CD4-positive, alpha-beta T cell (primary cell): Measurements from ENCODE around the gene KCNN3. TPM values are rescaled to one million over a fixed set of nuclear protein-coding genes. Genes with fewer than 3 reads are reported as not detected.

Experiments
- ATAC-seq: fragments of 200-7000 bp; cut with Tn5 transposase; one replicate; pipeline ENCODE4 v1.10.0; 2022; ENCODE audit warnings: mild to moderate bottlenecking; ENCODE audit not compliant: poor library complexity
- CTCF ChIA-PET: fragments of 350-600 bp; sonication (Branson Sonifier 250); formaldehyde crosslinking; loops from one replicate; lab custom pipeline; 2021; ENCODE audit warnings: antibody characterized with exemption, inconsistent platforms; lab: Charles Lee
- POLR2A ChIA-PET: fragments of 350-600 bp; sonication (Branson Sonifier 250); formaldehyde crosslinking; loops from one replicate; lab custom pipeline; 2021; ENCODE audit warnings: antibody characterized with exemption, inconsistent platforms; lab: Charles Lee
- DNase-seq, 14 experiments: peaks; one replicate each; pipeline ENCODE4 v3.0.0-alpha.2; 2013 to 2020; ENCODE audit warnings: mixed read lengths in 2 of 14
- H3K27ac ChIP-seq, 2 donors: one replicate each; pipeline versions ENCODE4 v1.5.1 to v1.7.0; 2013; ENCODE audit warnings: low read length in 2 of 2, low read depth in 1 of 2, mild to moderate bottlenecking in 1 of 2
- H3K27me3 ChIP-seq, 2 experiments: 1 replicate in 1 of 2; 2 replicates in 1 of 2; pipeline versions ENCODE4 v1.6.1 to v1.7.0; 2013; ENCODE audit warnings: low read length in 2 of 2, control low read depth in 1 of 2, mild to moderate bottlenecking in 1 of 2, moderate library complexity in 1 of 2; ENCODE audit not compliant: insufficient read depth in 2 of 2, control insufficient read depth in 1 of 2
- H3K36me3 ChIP-seq: one replicate; pipeline ENCODE4 v1.6.1; 2013; ENCODE audit warnings: low read length, control low read depth; ENCODE audit not compliant: insufficient read depth
- H3K4me1 ChIP-seq: one replicate; pipeline ENCODE4 v1.6.1; 2013; ENCODE audit warnings: low read length, control low read depth; ENCODE audit not compliant: insufficient read depth
- H3K4me3 ChIP-seq: one replicate; pipeline ENCODE4 v1.5.1; 2013; ENCODE audit warnings: mild to moderate bottlenecking, low read length, moderate library complexity
- H3K9me3 ChIP-seq, 2 experiments: 1 replicate in 1 of 2; 2 replicates in 1 of 2; pipeline versions ENCODE4 v1.6.1 to v1.7.0; 2013; ENCODE audit warnings: low read length in 2 of 2, mild to moderate bottlenecking in 2 of 2, control low read depth in 1 of 2, moderate library complexity in 1 of 2; ENCODE audit not compliant: control insufficient read depth in 1 of 2, insufficient read depth in 1 of 2
- H3K27ac Mint-ChIP-seq: one replicate; pipeline ENCODE4 v1.8.0; 2020; ENCODE audit warnings: mixed read lengths
- H3K27me3 Mint-ChIP-seq: one replicate; pipeline ENCODE4 v1.8.0; 2021; ENCODE audit warnings: mixed read lengths
- H3K36me3 Mint-ChIP-seq: one replicate; pipeline ENCODE4 v1.8.0; 2021; ENCODE audit warnings: low read depth, mixed read lengths
- H3K4me1 Mint-ChIP-seq: one replicate; pipeline ENCODE4 v1.8.0; 2021; ENCODE audit warnings: low read depth, mixed read lengths
- H3K4me3 Mint-ChIP-seq: one replicate; pipeline ENCODE4 v1.8.0; 2020; ENCODE audit warnings: mild to moderate bottlenecking, mixed read lengths
- H3K9me3 Mint-ChIP-seq: one replicate; pipeline ENCODE4 v1.8.0; 2020; ENCODE audit warnings: mixed read lengths
- CTCF ChIP-seq: fragments of 200-600 bp; IDR thresholded peaks from one replicate; pipeline ENCODE4 v1.8.0; 2022; ENCODE audit warnings: antibody characterized with exemption, mild to moderate bottlenecking
- intact Hi-C, 2 experiments: fragments of 100-400 bp; cut with DNase I in 1 of 2; cut with micrococcal nuclease in 1 of 2; formaldehyde crosslinking; loops; one replicate each; pipeline versions ENCODE4 v1.15.1 to v1.9.0; 2023 to 2025; cut with DNase I, micrococcal nuclease
- total RNA-seq, 174 experiments: library from RNA in 2 of 174; stranded (reverse) in 2 of 174; gene quantifications; one replicate each; pipeline ENCODE4 v1.2.3 and lab custom pipeline; 2021 to 2026

The KCNN3 gene
- total RNA-seq, 2 experiments from 2014 or later: not detected

GRCh38 chr1:154755858-154756730 is 114.0 kb downstream of the KCNN3 start:
- peaks cover 55% of the 10 kb centered on the region for H3K4me1 Mint-ChIP-seq
- no peaks in the 10 kb centered on the region for H3K27me3 ChIP-seq
- no peak for TF ChIP-seq CTCF
- no peak overlapping the region for H3K27ac ChIP-seq
- CTCF ChIA-PET: interaction anchor here (0.7 kb wide), 1 partner anchor 105 kb away, joined by 4 read pairs; no protein-coding TSS in a partner anchor
- no peaks in the 10 kb centered on the region for H3K9me3 ChIP-seq
- no peaks in the 10 kb centered on the region for H3K36me3 ChIP-seq
- H3K36me3 Mint-ChIP-seq: no peaks in the 10 kb centered on the region
- intact Hi-C loops: no loop called here
- H3K27me3 Mint-ChIP-seq: no peaks in the 10 kb centered on the region
- peak overlapping the region; percentile 9 for H3K27ac Mint-ChIP-seq
- H3K9me3 Mint-ChIP-seq: no peaks in the 10 kb centered on the region
- H3K4me3 Mint-ChIP-seq: no peak overlapping the region
- ATAC-seq: no peak
- peak in 2 of 14 experiments; percentile 32 to 34 for DNase-seq
- H3K4me1 ChIP-seq: peaks cover 21% of the 10 kb centered on the region
- POLR2A ChIA-PET: interaction anchor here (0.9 kb wide), 1 partner anchor 8 kb away, joined by 4 read pairs; no protein-coding TSS in a partner anchor
- H3K4me3 ChIP-seq: no peak overlapping the region

- H3K36me3 Mint-ChIP-seq: no peaks in the 10 kb centered on the region
- peaks cover 44% of the 10 kb centered on the region for H3K4me1 Mint-ChIP-seq
- no peaks in the 10 kb centered on the region for H3K9me3 Mint-ChIP-seq
- H3K4me3 Mint-ChIP-seq: no peak overlapping the region
- H3K27ac Mint-ChIP-seq: no peak overlapping the region
- CTCF ChIA-PET: no interaction called here
- DNase-seq (no peak), ATAC-seq (no peak)
- Histone ChIP-seq H3K4me3 (no peak overlapping the region), H3K27ac (no peak overlapping the region), H3K4me1 (peaks cover 4% of the 10 kb centered on the region), H3K27me3 (no peaks in the 10 kb centered on the region), H3K9me3 (no peaks in the 10 kb centered on the region), H3K36me3 (no peaks in the 10 kb centered on the region)
- POLR2A ChIA-PET: no interaction called here
- intact Hi-C loops: no loop called here
- no peaks in the 10 kb centered on the region for H3K27me3 Mint-ChIP-seq
- TF ChIP-seq CTCF: no peak
These were observed 116.7 kb downstream of the KCNN3 start for GRCh38 chr1:154753426-154753825.

- intact Hi-C loops: no loop called here
- no peaks in the 10 kb centered on the region for H3K36me3 Mint-ChIP-seq
- no peak overlapping the region for H3K27ac ChIP-seq
- peaks cover 44% of the 10 kb centered on the region for H3K4me1 Mint-ChIP-seq
- no peak overlapping the region for H3K27ac Mint-ChIP-seq
- no peaks in the 10 kb centered on the region for H3K27me3 Mint-ChIP-seq
- DNase-seq: no peak
- H3K4me1 ChIP-seq: peaks cover 14% of the 10 kb centered on the region
- no peaks in the 10 kb centered on the region for H3K9me3 ChIP-seq
- H3K36me3 ChIP-seq: no peaks in the 10 kb centered on the region
- H3K9me3 Mint-ChIP-seq: no peaks in the 10 kb centered on the region
- no peak for TF ChIP-seq CTCF
- ChIA-PET POLR2A (no interaction called here), CTCF (no interaction called here)
- H3K4me3 ChIP-seq: no peak overlapping the region
- no peaks in the 10 kb centered on the region for H3K27me3 ChIP-seq
- H3K4me3 Mint-ChIP-seq: no peak overlapping the region
- no peak for ATAC-seq
These were observed 117.6 kb downstream of the KCNN3 start for GRCh38 chr1:154752273-154753030.
